GM12891 (cell line): ENCODE results near the gene GSTM2.
"Not testable (repeated sequence)": the region's sequence is repeated elsewhere in the genome, so short reads cannot be mapped to it uniquely, and the experiment has no call there.

Experiments used
- POLR2A ChIP-seq: IDR thresholded peaks from 2 replicates; pipeline ENCODE4 v1.6.1; 2011; ENCODE audit warnings: low read depth, low read length, control low read depth
- POLR2AphosphoS5 ChIP-seq: IDR thresholded peaks from 2 replicates; pipeline ENCODE4 v1.6.1; 2011; ENCODE audit warnings: low read depth, low read length, control low read depth
- TAF1 ChIP-seq: IDR thresholded peaks from 2 replicates; pipeline ENCODE4 v1.6.1; 2011; ENCODE audit warnings: low read depth, low read length, control low read depth

DNA sequence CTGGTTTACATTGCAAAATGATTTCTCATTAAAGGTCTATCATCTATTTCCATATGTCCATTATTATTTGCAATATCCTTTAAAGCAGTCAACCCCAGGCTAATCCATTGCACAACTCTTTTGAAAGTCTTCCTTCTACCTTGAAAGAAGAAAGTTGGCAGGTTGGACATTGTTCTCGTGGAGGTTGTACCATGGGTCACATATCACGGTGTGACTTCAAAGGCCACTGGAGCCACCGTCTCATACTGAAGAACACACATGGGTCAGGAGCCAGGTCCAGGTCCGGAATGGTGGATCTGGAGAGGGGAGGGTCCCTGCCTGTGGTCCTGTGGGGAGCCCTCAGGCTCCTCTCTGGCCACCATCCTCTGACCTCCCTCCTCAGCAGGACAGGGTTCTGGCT is 18.0 kb downstream of the GSTM2 start:
- not testable (repeated sequence) for TF ChIP-seq POLR2A, POLR2AphosphoS5, TAF1
